HepG2 (cell line): ENCODE results near the gene CAPN10. TPM values are rescaled to one million over a fixed set of nuclear protein-coding genes. Genes with fewer than 3 reads are reported as not detected.

Experiments
- AGO2 ChIP-seq: fragments of 200-400 bp; formaldehyde crosslinking; optimal IDR thresholded peaks from 2 replicates; pipeline ENCODE3; 2017; ENCODE audit warnings: mild to moderate bottlenecking, low read depth, low read length, moderate library complexity
- ERF ChIP-seq: IDR thresholded peaks from 2 replicates; pipeline ENCODE4 v1.6.1; 2018; ENCODE audit warnings: missing biosample characterization, missing genetic modification reagents
- HOXA7 ChIP-seq: sonication (generic); formaldehyde crosslinking; IDR thresholded peaks from 2 replicates; pipeline ENCODE4 v1.8.1; 2022; ENCODE audit warnings: mild to moderate bottlenecking, missing genetic modification reagents, moderate library complexity
- MAFK ChIP-seq, 2 experiments: IDR thresholded peaks in 1 of 2; conservative IDR thresholded peaks in 1 of 2; 2 replicates each; pipeline ENCODE4 v1.6.1; 2011; ENCODE audit warnings: improper control_type of control experiment in 2 of 2, low read length in 2 of 2
- TSC22D2 ChIP-seq: sonication (generic); formaldehyde crosslinking; IDR thresholded peaks from 2 replicates; pipeline ENCODE4 v1.5.1; 2020; ENCODE audit warnings: missing genetic modification reagents, mild to moderate bottlenecking, borderline replicate concordance
- ZNF232 ChIP-seq: sonication (generic); formaldehyde crosslinking; IDR thresholded peaks from 2 replicates; pipeline ENCODE4 v1.4.0; 2020; ENCODE audit warnings: missing genetic modification reagents, borderline replicate concordance
- ZNF501 ChIP-seq: sonication (generic); formaldehyde crosslinking; IDR thresholded peaks from 2 replicates; pipeline ENCODE4 v1.5.1; 2020; ENCODE audit warnings: mild to moderate bottlenecking, moderate library complexity, missing genetic modification reagents
- ZSCAN21 ChIP-seq: sonication (generic); formaldehyde crosslinking; IDR thresholded peaks from 2 replicates; pipeline ENCODE4 v1.8.0; 2022; ENCODE audit warnings: mild to moderate bottlenecking, missing genetic modification reagents, moderate library complexity, borderline replicate concordance
- polyA plus RNA-seq, 8 experiments: library from polyadenylated mRNA; depleted of rRNA in 3 of 8; stranded (reverse) in 7 of 8; unstranded in 1 of 8; fragments of >200 nt; fragmentation: Illumina TruSeq in 4 of 8; extraction: Trizol in 4 of 8; gene quantifications; 2 replicates each; pipeline versions ENCODE4 v1.2.1 to v1.2.3, GENCODE V29; 2011 to 2016; ENCODE audit warnings: low read depth in 4 of 8, missing spikeins in 1 of 8, mixed read lengths in 1 of 8; ENCODE audit not compliant: insufficient read depth in 1 of 8
- total RNA-seq, 5 experiments: library from RNA; depleted of rRNA; stranded (reverse); fragments of >200 nt; fragmentation: Illumina TruSeq; extraction: Trizol; gene quantifications; 2 replicates each; pipeline ENCODE4 v1.2.3, GENCODE V29; 2016; ENCODE audit warnings: low read depth in 1 of 5
- TF ChIP-seq, protein P1 (sequence below): sonication (generic); formaldehyde crosslinking; IDR thresholded peaks from 2 replicates; pipeline ENCODE4 v1.5.0; 2020; ENCODE audit warnings: mild to moderate bottlenecking, missing genetic modification reagents
- TF ChIP-seq, protein P2 (sequence below): sonication (generic); formaldehyde crosslinking; IDR thresholded peaks from 2 replicates; pipeline ENCODE4; 2020; ENCODE audit warnings: missing genetic modification reagents, mild to moderate bottlenecking, borderline replicate concordance
- TF ChIP-seq, protein P3 (sequence below): sonication (generic); formaldehyde crosslinking; IDR thresholded peaks from 2 replicates; pipeline ENCODE4 v1.9.0; 2021; ENCODE audit warnings: missing genetic modification reagents, borderline replicate concordance
- TF ChIP-seq, protein P4 (sequence below): sonication (generic); formaldehyde crosslinking; IDR thresholded peaks from 2 replicates; pipeline ENCODE4 v1.5.1; 2020; ENCODE audit warnings: missing genetic modification reagents, mild to moderate bottlenecking, borderline replicate concordance
- TF ChIP-seq, protein P5 (sequence below): sonication (generic); formaldehyde crosslinking; IDR thresholded peaks from 2 replicates; pipeline ENCODE4 v1.8.0; 2022; ENCODE audit warnings: missing genetic modification reagents, mild to moderate bottlenecking, inconsistent platforms, borderline replicate concordance

The CAPN10 gene
- total and polyA plus RNA-seq, 2 of the 13 experiments (the other 11 are each of a cell fraction or from before 2014, with no cell fraction given), result 27.6 to 32.4 TPM

DNA sequence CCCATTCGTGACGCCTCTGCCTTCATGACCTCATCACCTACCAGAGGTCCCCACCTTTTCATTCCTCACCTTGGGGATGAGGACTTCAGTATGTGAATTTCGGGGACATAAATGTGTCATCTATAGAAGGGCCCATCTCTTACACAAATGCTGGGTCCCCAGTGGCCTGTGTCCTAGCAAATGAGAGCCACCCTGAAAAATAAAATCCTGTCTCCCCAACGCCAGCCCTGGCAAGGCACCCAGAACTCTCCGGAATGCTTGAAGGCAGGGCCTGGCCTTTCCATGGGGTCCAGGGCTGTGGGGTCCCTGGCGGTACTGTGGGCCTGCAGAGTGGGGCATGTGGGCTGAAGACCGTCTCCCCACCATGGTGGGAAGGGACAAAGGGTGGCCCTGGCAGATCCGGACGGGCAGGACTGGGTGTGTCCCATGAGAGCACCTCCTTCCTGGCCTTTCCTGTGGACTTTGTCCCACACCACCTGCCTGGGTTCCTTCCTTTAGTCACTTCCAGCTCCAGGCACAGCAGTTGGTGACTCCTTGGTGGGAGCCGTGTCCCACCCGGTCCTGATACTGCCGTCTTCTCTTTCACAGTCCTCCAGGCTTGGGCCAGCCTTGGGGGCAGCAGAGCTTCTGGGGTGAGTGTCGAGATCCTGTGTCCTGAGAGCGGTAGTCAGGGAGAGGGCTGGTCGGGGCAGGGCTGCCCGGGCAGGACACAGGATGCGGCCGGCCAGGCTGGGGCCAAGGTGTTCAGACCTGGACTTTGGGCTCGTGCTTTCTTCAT, 18.6 kb downstream of the CAPN10 start (continued):
- TF ChIP-seq, protein P1, sequence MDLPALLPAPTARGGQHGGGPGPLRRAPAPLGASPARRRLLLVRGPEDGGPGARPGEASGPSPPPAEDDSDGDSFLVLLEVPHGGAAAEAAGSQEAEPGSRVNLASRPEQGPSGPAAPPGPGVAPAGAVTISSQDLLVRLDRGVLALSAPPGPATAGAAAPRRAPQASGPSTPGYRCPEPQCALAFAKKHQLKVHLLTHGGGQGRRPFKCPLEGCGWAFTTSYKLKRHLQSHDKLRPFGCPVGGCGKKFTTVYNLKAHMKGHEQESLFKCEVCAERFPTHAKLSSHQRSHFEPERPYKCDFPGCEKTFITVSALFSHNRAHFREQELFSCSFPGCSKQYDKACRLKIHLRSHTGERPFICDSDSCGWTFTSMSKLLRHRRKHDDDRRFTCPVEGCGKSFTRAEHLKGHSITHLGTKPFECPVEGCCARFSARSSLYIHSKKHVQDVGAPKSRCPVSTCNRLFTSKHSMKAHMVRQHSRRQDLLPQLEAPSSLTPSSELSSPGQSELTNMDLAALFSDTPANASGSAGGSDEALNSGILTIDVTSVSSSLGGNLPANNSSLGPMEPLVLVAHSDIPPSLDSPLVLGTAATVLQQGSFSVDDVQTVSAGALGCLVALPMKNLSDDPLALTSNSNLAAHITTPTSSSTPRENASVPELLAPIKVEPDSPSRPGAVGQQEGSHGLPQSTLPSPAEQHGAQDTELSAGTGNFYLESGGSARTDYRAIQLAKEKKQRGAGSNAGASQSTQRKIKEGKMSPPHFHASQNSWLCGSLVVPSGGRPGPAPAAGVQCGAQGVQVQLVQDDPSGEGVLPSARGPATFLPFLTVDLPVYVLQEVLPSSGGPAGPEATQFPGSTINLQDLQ (CRISPR knock-in tag), result no peak
- TF ChIP-seq, protein P2, sequence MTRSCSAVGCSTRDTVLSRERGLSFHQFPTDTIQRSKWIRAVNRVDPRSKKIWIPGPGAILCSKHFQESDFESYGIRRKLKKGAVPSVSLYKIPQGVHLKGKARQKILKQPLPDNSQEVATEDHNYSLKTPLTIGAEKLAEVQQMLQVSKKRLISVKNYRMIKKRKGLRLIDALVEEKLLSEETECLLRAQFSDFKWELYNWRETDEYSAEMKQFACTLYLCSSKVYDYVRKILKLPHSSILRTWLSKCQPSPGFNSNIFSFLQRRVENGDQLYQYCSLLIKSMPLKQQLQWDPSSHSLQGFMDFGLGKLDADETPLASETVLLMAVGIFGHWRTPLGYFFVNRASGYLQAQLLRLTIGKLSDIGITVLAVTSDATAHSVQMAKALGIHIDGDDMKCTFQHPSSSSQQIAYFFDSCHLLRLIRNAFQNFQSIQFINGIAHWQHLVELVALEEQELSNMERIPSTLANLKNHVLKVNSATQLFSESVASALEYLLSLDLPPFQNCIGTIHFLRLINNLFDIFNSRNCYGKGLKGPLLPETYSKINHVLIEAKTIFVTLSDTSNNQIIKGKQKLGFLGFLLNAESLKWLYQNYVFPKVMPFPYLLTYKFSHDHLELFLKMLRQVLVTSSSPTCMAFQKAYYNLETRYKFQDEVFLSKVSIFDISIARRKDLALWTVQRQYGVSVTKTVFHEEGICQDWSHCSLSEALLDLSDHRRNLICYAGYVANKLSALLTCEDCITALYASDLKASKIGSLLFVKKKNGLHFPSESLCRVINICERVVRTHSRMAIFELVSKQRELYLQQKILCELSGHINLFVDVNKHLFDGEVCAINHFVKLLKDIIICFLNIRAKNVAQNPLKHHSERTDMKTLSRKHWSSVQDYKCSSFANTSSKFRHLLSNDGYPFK (CRISPR knock-in tag), result peak; percentile 42; the same call in 1 of the 2 replicates
- TF ChIP-seq ERF (CRISPR knock-in tag) (peak; percentile 68; the same call in 1 of the 2 replicates), TSC22D2 (no peak), HOXA7 (peak; percentile 55; the same call in 1 of the 2 replicates), AGO2 (peak; percentile 44), ZSCAN21 (CRISPR knock-in tag) (peak; percentile 16; the same call in 1 of the 2 replicates), MAFK (conservative IDR thresholded peaks at IDR 0.05 in 1 of 2, IDR thresholded peaks at IDR 0.05 in 1 of 2; ENCODE audit: low read length in 2 of 2) (no peak), ZNF232 (CRISPR knock-in tag) (0 out of 2 replicates have a peak, but pooled peaks have one; percentile 33), ZNF501 (CRISPR knock-in tag) (peak; percentile 77)
- TF ChIP-seq, protein P3, sequence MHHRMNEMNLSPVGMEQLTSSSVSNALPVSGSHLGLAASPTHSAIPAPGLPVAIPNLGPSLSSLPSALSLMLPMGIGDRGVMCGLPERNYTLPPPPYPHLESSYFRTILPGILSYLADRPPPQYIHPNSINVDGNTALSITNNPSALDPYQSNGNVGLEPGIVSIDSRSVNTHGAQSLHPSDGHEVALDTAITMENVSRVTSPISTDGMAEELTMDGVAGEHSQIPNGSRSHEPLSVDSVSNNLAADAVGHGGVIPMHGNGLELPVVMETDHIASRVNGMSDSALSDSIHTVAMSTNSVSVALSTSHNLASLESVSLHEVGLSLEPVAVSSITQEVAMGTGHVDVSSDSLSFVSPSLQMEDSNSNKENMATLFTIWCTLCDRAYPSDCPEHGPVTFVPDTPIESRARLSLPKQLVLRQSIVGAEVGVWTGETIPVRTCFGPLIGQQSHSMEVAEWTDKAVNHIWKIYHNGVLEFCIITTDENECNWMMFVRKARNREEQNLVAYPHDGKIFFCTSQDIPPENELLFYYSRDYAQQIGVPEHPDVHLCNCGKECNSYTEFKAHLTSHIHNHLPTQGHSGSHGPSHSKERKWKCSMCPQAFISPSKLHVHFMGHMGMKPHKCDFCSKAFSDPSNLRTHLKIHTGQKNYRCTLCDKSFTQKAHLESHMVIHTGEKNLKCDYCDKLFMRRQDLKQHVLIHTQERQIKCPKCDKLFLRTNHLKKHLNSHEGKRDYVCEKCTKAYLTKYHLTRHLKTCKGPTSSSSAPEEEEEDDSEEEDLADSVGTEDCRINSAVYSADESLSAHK, result no peak
- TF ChIP-seq, protein P4, sequence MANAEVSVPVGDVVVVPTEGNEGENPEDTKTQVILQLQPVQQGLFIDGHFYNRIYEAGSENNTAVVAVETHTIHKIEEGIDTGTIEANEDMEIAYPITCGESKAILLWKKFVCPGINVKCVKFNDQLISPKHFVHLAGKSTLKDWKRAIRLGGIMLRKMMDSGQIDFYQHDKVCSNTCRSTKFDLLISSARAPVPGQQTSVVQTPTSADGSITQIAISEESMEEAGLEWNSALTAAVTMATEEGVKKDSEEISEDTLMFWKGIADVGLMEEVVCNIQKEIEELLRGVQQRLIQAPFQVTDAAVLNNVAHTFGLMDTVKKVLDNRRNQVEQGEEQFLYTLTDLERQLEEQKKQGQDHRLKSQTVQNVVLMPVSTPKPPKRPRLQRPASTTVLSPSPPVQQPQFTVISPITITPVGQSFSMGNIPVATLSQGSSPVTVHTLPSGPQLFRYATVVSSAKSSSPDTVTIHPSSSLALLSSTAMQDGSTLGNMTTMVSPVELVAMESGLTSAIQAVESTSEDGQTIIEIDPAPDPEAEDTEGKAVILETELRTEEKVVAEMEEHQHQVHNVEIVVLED (CRISPR knock-in tag), result peak; percentile 43; the same call in 1 of the 2 replicates
- TF ChIP-seq, protein P5, sequence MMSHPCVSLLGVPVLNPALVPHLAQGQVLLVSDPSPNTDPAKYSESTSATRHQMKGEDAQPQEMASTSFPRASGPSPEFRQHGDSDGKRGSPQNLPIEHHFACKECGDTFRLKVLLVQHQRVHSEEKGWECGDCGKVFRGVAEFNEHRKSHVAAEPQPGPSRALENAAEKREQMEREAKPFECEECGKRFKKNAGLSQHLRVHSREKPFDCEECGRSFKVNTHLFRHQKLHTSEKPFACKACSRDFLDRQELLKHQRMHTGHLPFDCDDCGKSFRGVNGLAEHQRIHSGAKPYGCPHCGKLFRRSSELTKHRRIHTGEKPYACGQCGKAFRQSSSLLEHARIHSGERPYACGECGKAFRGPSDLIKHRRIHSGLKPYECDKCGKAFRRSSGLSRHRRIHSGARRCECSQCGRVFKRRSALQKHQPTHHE, result peak; percentile 40; the same call in 1 of the 2 replicates
